HUDEP-2 (cell line): ENCODE results near the gene IL1RAPL1.

Experiments
- DNase-seq, 76 experiments: peaks; one replicate each; lab custom pipeline; 2025; ENCODE audit not compliant: unreplicated experiment in 76 of 76; lab: John Stamatoyannopoulos, UW

Gene IL1RAPL1

GRCh38 chrX:28946846-28947245 is 359.6 kb downstream of the IL1RAPL1 start:
- no peak for DNase-seq

GRCh38 chrX:28960063-28960462 is 372.8 kb downstream of the IL1RAPL1 start:
- no peak for DNase-seq

GRCh38 chrX:28966331-28966730 is 379.1 kb downstream of the IL1RAPL1 start:
- DNase-seq = no peak

GRCh38 chrX:28969126-28969525 is 381.9 kb downstream of the IL1RAPL1 start:
- DNase-seq = no peak

- no peak for DNase-seq
Measured at GRCh38 chrX:28979877-28980276, 392.6 kb downstream of the IL1RAPL1 start.

GRCh38 chrX:28981952-28982351 is 394.7 kb downstream of the IL1RAPL1 start:
- no peak for DNase-seq

- no peak for DNase-seq
Measured at GRCh38 chrX:28988246-28988645, 401.0 kb downstream of the IL1RAPL1 start.

- no peak for DNase-seq
Measured at GRCh38 chrX:28997706-28998463, 410.6 kb downstream of the IL1RAPL1 start.

- no peak for DNase-seq
Measured at GRCh38 chrX:28998609-28999135, 411.4 kb downstream of the IL1RAPL1 start.

- DNase-seq = no peak
Measured at GRCh38 chrX:29012867-29013266, 425.6 kb downstream of the IL1RAPL1 start.

GRCh38 chrX:29023207-29023606 is 436.0 kb downstream of the IL1RAPL1 start:
- no peak for DNase-seq

- DNase-seq = no peak
Measured at GRCh38 chrX:29024871-29025270, 437.6 kb downstream of the IL1RAPL1 start.

- no peak for DNase-seq
Measured at GRCh38 chrX:29039501-29039900, 452.3 kb downstream of the IL1RAPL1 start.

- no peak for DNase-seq
Measured at GRCh38 chrX:29040160-29040559, 452.9 kb downstream of the IL1RAPL1 start.

- DNase-seq = no peak
Measured at GRCh38 chrX:29042341-29042740, 455.1 kb downstream of the IL1RAPL1 start.

GRCh38 chrX:29043746-29044145 is 456.5 kb downstream of the IL1RAPL1 start:
- no peak for DNase-seq

GRCh38 chrX:29044423-29045184 is 457.4 kb downstream of the IL1RAPL1 start:
- DNase-seq = no peak

GRCh38 chrX:29065477-29065876 is 478.2 kb downstream of the IL1RAPL1 start:
- DNase-seq = no peak

- no peak for DNase-seq
Measured at GRCh38 chrX:29066516-29066915, 479.3 kb downstream of the IL1RAPL1 start.

GRCh38 chrX:29067351-29067750 is 480.1 kb downstream of the IL1RAPL1 start:
- no peak for DNase-seq

- no peak for DNase-seq
Measured at GRCh38 chrX:29071525-29072320, 484.5 kb downstream of the IL1RAPL1 start.
